SK-MEL-5 (cell line): Measurements from ENCODE around the gene INPP5D. TPM values are rescaled to one million over a fixed set of nuclear protein-coding genes. Genes with fewer than 3 reads are reported as not detected.
"Not testable (repeated sequence)": the region's sequence is repeated elsewhere in the genome, so short reads cannot be mapped to it uniquely, and the experiment has no call there.

Experiments used
- DNase-seq: peaks from one replicate; pipeline ENCODE4 v3.0.0-alpha.2; 2016; ENCODE audit warnings: low read depth, low spot score
- in situ Hi-C: cut with HindIII; loops from 2 replicates; pipeline ENCODE4 v1.10.0; 2016; ENCODE audit warnings: low sequenced_read_pairs, high pct_unique_total_duplicates, low pct_unique_long_range_greater_than_20kb
- total RNA-seq: library from RNA; depleted of rRNA; stranded (reverse); fragments of >200 nt; shearing (Covaris generic); gene quantifications from 2 replicates; pipeline ENCODE4 v1.2.3, GENCODE V29; 2014

INPP5D gene
- total RNA-seq, 1 experiment from 2014 or later: 0.50 TPM

- no peak for DNase-seq
- in situ Hi-C loops: no loop called here
These were observed 3.3 kb downstream of the INPP5D start for GRCh38 chr2:233063269-233063975.

GRCh38 chr2:233063976-233064411 is 3.9 kb downstream of the INPP5D start:
- in situ Hi-C loops: no loop called here
- no peak for DNase-seq

GRCh38 chr2:233064530-233065199 is 4.5 kb downstream of the INPP5D start:
- in situ Hi-C loops: no loop called here
- DNase-seq: no peak

- DNase-seq: not testable (repeated sequence)
These were observed 5.1 kb downstream of the INPP5D start for GRCh38 chr2:233065200-233065589.

GRCh38 chr2:233065954-233066470 is 5.9 kb downstream of the INPP5D start:
- no peak for DNase-seq
- in situ Hi-C loops: no loop called here

More at GRCh38 chr2:233065200-233065589, 5.1 kb downstream of the INPP5D start:
- in situ Hi-C loops: not testable (repeated sequence)

GRCh38 chr2:233068762-233069418 is 8.7 kb downstream of the INPP5D start:
- in situ Hi-C loops: no loop called here
- no peak for DNase-seq

- no peak for DNase-seq
- in situ Hi-C loops: no loop called here
These were observed 12.7 kb downstream of the INPP5D start for GRCh38 chr2:233072838-233073237.

- in situ Hi-C loops: no loop called here
These were observed 14.0 kb downstream of the INPP5D start for GRCh38 chr2:233074106-233074505.

GRCh38 chr2:233075141-233075965 is 15.2 kb downstream of the INPP5D start:
- in situ Hi-C loops: no loop called here
- DNase-seq: no peak

More at GRCh38 chr2:233074106-233074505, 14.0 kb downstream of the INPP5D start:
- DNase-seq: no peak

- DNase-seq: no peak
- in situ Hi-C loops: no loop called here
These were observed 15.8 kb downstream of the INPP5D start for GRCh38 chr2:233075966-233076339.

- DNase-seq: no peak
- in situ Hi-C loops: no loop called here
These were observed 16.6 kb downstream of the INPP5D start for GRCh38 chr2:233076749-233077148.

- in situ Hi-C loops: no loop called here
- no peak for DNase-seq
These were observed 19.3 kb downstream of the INPP5D start for GRCh38 chr2:233079473-233079877.

GRCh38 chr2:233079953-233080835 is 20.1 kb downstream of the INPP5D start:
- in situ Hi-C loops: no loop called here
- no peak for DNase-seq

GRCh38 chr2:233080836-233081229 is 20.7 kb downstream of the INPP5D start:
- in situ Hi-C loops: no loop called here
- no peak for DNase-seq

- in situ Hi-C loops: no loop called here
- DNase-seq: no peak
These were observed 21.1 kb downstream of the INPP5D start for GRCh38 chr2:233081232-233081730.

GRCh38 chr2:233081731-233082221 is 21.6 kb downstream of the INPP5D start:
- no peak for DNase-seq
- in situ Hi-C loops: no loop called here
